Thyroid gland (tissue), 4 donors: ENCODE data around the gene SEMA6A.

Experiments used
- CTCF ChIP-seq, 6 experiments: fragments of 200-600 bp in 3 of 6; fragments of 450-650 bp in 3 of 6; sonication (generic) in 3 of 6; IDR thresholded peaks; one replicate each; pipeline ENCODE4 v1.5.1; 2016 to 2019; ENCODE audit warnings: antibody characterized with exemption in 6 of 6, mild to moderate bottlenecking in 2 of 6, inconsistent platforms in 1 of 6, moderate library complexity in 1 of 6
- POLR2A ChIP-seq, 2 donors: fragments of 450-650 bp; IDR thresholded peaks; one replicate each; pipeline ENCODE4 v1.6.1; 2017; ENCODE audit warnings: antibody characterized with exemption in 2 of 2, mild to moderate bottlenecking in 2 of 2, moderate library complexity in 1 of 2

- no peak for TF ChIP-seq CTCF (IDR thresholded peaks at IDR 0.05)
- TF ChIP-seq POLR2A (IDR thresholded peaks at IDR 0.05), result no peak
Observed at GRCh38 chr5:116415182-116415581, 159.4 kb downstream of the SEMA6A start.
